Measurements from ENCODE around the gene IFT57.

- TF ChIP-seq CTCF (IDR thresholded peaks at IDR 0.05) (no peak), POLR2A (IDR thresholded peaks at IDR 0.05) (no peak)
Measured at GRCh38 chr3:108235290-108235689, 13.1 kb upstream of the IFT57 start.

Measured in right lobe of liver (tissue), 4 donors.